GM19452 (cell line): ENCODE measurements around the gene NEDD4L.

Source experiments
- ATAC-seq: cut with Tn5 transposase; IDR thresholded peaks from one replicate; pipeline ENCODE4 v1.9.1; 2021; ENCODE audit not compliant: unreplicated experiment

Gene NEDD4L

DNA sequence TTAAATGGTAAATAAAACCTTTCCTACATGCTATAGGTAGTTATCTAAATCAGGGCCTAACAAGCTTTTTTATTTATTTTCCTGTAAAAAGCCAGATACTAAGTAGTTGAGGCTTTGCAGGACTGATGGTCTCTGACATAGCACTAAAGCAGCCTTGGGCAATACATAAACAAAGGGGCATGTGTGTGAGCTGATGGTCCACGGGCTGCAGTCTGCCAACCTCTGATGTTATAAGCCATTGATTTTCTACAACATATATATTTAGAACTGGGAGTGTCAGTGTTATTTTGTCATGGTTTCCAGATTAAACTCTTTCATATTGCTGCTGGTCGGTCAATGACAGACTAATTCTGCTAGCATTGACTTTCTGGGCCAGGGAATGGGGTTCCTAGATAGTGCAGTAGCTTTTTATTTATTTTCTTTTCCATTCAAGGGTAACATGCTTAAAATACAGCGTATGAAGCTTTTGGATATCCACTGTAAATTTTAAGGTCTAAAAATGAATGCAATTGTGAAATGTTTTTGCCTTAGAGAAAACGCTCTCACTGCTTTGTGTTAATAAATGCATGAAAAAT lies 134.0 kb downstream of the NEDD4L start:
- ATAC-seq, result no peak

DNA sequence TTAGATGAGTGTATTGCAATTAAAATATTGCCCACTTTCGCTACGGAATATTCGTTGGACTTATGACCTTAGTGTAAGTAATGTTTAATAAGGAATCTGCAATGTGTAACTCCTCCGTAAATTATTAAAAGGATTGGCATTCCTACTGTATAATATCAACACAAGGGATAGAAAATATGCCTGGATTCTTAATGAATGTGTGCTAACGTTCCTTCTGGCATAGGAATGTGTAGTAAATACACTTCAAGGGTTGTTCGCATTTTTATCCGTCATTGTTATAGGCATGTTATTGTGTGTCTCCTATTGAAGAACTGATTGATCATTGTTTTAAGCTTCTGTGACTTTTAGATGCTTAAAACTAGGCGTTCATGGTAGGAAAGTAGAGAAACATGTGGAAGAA lies 134.5 kb downstream of the NEDD4L start:
- ATAC-seq, result no peak

DNA sequence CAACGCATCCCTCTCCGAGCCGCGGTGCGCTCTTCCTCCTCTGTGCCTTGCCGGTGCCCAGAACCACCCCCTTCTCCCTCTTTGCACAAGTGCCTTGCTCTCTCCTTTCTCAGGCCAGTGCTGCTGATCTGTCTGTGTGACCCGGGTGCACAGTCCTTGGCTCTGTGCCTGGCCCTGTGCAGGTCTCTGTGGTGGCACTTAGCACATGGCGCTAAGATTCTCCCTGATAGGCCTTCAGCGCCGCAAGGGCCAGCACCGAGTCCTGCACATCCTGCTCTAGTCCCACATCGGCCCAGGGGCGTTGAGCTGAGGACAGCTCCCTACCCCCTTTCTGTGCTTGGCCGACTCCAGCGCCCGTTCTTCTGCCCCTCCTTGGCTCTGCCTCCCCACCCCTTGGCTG lies 136.1 kb downstream of the NEDD4L start:
- no peak for ATAC-seq

DNA sequence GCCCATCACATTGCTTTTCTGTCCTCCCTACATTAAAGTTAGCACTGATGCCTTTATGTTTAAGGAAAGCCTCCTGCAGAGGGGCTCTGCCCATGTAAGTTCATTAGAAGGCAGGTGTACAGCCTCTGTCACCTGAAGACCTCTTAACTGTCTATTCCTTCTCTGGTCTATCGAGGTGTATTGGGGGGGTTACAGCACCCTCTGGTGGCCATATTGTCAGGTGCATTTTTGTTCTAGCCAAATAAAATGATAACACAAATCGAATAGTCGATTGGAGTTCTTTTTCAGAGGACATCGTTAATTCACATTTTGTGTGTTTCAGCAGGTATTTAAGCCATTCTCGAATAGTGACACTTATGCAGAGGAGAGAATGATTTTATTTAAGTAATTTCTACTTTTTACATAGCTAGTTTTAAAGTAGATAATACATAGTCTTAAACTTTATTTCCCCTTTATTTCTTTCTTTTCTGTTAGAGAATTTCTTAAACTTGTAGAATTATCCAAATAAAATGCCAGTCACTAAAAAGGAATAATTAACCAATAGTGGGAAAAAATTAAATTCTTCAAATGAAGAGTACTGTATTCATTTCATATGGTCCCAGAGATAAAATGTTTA lies 136.8 kb downstream of the NEDD4L start:
- ATAC-seq, result no peak

DNA sequence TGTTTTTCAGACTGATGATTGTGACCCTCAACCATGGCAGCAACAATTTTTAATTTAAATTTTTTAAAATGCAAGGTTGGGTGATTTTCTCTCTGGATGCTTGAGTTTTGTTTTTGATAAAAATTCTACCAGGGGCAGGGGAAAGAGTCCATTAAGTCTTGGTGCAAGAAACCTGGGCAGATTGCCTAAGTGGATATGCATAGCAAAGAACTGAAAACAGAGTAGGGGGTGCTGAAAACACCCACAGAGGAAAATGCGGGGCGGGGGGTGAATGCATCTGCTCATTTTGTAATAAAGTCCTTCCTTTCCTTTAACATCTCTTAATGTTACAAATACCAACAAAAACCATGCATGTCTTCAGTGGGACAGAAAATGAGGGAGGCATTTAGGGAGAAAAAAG lies 138.0 kb downstream of the NEDD4L start:
- no peak for ATAC-seq

DNA sequence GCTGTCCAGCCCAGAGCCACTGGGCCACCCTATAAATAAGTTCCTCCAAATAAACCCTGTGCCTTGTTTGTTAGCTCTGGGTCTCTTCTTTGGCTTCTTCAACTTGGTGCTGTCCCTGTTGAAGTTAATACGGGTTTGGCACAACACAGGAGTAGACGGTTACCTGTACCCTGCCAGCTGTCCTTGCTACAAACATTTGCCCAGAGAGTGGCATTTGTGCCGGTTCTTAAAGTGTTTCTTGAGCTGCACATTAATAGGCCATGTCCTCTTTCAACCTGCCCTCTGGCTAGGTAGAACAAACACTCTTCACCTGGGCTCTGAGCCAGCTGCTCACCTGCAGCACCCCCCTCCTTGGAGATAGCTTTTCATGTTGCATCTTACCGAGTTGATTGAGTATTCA lies 139.2 kb downstream of the NEDD4L start:
- ATAC-seq, result no peak

DNA sequence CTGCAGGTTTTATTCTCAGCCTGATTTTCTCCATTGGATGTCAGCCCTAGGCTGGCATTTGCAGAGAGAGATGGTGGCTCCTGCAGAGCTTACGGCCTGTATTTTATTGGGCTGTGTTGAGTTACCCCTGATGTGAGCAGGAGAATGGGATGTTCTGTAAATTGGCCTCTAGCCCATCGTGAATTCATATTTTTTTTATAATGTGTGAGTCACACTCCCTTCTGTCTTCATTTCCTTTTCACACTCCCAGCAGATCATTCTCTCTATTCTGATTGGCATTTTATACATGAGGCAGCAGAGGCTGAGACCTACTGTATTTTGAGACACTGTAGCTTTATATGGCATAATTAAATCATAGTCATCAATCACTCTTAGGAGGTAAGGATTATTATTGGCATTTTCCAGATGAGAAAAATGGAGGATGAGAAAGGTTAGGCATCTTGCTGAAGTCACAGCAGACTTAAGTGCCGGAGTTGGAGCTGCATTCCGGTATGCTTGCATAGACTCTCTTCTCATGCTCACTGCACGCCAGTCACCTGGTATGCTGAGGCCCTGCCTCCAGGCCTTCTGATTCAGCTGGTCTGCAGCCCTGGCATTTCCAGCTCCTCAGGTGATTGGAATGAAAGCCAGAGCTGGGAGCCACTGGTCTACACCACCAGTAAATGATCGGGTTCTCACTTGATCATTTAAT lies 142.4 kb downstream of the NEDD4L start:
- ATAC-seq, result no peak

DNA sequence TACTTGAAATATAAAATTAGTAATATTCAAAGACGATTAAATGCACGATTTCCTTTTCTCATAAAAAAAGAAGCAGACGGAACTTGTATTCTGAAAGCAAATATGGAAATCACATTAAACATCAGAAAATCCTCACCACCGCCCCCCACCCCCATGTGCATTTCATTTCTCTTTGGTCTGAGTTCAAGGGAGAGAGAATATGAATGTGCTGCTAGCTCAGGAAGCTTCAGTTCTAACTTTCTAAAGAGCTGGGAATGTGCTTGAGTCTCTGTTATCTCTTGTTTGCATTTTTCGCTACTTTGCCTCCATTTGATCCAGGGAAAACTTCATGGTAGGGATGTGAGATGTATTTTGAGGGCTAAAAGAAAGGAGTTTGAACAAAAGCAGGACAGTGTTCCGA lies 143.6 kb downstream of the NEDD4L start:
- no peak for ATAC-seq

DNA sequence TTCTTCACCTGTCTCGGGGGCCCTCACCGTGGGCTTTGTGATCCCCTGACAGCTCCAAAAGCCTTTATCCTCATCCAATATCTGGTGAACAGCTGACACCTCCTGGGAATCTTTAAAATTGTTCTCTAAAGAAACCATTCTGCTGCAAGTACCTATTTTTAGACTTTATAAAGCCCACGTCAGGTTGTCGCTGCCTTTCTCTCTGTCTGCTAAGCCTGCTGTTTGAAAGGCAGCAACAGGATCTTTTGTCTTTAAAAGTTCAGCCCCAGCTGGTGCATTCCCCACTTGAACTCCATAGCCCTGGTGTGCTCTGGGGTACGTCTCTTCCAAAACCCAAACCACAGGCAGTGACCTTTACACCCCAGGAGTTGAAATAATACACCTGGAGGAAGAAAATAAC lies 145.0 kb downstream of the NEDD4L start:
- ATAC-seq, result no peak

DNA sequence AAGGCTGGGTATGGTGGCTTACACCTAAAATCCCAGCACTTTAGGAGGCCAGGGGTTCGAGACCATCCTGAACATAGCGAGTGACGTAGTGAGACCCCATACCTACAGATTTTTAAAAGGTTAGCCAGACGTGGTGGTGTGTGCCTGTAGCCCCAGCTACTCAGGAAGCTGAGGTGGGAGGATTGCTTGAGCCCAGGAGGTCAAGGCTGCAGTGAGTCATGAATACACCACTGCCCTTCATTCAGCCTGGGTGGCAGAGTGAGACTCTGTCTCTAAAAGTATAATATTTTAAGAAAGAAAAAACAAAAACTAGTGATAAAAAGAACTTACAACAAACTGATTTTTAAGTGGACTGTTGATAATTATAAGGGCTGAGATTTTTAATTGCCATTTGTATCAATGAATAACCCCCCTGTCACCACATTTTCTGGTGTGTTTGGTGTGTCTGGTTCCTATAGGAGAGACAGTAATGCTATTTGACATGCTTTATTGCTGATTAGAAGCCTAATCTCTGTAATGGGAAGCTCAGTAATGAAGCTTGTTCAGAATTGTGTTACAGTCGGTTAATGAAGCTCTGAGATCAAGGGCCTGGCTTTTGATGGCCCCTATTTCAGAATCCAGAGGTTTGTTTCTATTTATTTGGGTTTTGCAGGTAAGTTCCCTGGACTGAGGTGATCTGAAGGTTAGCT lies 147.0 kb downstream of the NEDD4L start:
- ATAC-seq, result no peak

DNA sequence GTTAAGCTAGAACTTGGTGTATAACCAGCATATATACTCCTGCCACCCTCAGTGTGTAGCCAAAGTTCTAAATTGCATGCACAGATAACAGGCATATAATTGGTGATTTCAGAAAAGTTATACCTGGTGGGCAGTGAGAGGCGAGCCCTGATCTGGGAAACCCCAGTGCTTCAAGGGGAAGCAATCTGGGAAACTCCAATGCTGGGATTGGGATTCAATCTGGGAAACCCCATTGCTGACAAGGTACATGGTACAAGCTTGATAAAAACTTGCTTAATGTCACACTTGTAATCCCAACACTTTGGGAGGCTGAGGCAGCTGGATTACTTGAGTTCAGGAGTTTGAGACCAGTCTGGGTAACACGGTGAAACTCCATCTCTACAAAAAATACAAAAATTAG lies 147.6 kb downstream of the NEDD4L start:
- ATAC-seq, result no peak

DNA sequence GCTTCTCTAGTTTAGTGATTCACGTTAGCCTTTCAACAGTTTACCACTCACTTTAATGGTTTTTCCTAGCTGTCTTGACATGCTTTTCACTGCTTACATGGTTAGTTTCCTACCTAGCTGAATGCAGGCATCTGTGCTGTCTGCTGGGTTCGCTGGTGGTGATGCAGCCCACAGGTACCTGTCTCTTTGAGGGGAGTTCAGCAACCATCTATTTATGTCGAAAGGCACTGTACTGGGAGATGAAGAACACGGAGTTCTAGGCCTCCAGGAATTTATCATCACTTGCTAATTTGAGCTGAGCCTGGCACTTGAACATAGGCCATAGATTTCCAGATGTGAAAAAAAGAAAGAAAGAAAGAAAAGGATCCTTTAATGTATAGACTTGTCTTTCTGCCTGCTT lies 148.5 kb downstream of the NEDD4L start:
- no peak for ATAC-seq

DNA sequence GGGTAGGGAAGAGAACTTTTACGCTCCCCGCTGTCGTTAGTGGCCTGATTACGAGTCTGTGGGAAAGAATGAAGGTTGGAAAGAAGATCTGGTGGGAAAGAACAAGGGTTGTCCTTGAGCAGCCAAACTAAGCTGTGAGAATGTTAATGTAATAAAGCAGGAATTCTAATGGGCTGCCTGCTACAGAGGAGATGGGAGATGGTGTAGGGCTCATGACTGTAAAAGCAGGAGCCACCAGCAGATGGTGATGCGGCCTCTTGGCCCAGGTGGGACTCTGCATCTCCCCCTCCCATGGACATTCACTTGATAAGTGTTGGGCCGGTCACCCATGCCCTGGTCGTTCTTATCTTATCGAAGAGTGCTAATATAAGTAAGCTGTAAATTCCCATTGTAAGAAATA lies 150.0 kb downstream of the NEDD4L start:
- ATAC-seq, result no peak

DNA sequence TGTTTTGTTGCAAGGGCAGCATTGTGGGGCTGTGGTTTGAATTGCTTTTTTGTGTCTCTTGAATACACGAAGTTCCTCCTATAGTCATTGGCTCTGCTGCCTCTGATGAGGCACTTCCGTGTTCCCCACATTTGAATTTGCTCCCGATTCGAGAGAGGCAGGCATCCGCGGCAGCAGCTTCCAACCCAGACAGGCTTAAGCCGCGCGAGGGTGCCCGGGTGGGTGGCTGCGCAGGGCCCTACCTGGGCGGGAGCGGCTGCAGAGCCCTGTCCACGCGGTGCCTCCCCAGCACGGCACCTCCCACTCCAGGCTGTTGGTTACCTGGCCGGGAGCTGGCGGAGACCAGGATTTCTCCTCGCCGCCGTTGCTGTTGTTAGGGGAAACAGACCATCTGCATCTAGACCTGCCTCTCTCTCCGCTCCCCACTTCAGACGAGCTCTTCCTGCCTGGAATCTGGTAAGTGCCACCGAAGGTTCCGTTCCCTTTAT lies 151.3 kb downstream of the NEDD4L start:
- ATAC-seq, result no peak

DNA sequence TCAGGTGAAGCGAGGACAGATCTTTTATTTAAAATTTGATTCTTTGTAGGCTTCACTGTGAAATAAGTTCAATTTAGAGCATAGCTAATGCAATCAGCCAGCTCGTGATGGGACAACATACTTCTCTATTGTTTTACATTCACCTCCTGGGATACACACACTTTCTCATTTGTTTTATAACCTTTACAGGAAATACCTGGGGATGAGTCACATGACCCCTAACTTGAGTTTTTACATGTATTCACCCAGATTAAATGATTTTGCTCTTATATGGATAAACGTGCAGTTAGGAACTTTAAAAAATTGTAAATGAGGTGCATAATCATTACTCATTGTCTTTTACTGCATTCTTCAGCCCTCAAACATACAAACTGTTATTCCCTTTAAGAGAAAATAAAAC lies 152.1 kb downstream of the NEDD4L start:
- no peak for ATAC-seq

DNA sequence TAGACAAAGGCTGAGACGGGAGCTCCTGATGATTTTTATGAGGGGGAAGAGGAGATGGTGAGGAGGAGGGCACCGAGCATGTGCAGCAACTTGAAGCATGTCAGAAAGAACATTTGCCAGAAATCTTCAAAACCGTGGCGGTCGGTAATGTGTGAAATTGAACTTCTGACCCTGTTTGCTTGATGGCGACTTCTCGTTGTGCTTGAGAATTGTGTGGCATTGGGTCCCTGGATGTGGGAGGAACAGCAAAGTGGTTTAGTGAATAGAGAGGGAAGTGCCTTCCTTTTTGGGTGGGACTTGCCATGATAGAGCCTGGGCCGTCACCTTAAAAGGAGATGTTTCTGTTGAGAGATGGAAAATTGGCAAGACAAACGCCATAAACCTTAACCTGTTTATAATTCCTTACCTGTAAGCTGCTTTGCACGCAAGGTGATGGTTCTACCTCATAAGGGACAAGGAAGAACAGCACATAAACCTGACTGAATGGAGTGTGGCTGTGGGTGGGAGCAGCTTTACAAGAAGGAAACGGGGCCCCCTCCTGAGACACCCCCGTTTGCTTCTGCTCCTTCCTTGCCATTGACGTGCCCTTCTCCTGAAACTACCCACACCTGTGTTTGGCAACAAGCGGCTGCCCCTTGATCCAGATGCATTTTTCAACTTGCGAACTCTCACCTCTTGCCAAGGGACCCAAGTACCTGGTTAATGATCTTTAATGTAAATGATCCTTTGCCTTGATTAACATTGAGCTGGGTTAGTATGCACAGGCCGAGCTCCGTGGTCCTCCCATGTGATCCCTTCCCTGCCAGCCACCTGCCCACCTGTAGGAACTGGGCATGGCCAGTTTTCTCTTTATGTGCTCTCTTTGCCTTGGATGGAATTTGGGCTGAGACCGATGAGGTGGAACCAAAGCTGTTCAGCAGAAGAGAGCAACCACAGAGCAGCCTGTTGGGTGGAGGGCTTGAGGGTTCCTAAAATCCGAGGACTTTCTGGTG lies 153.2 kb downstream of the NEDD4L start:
- ATAC-seq, result no peak

DNA sequence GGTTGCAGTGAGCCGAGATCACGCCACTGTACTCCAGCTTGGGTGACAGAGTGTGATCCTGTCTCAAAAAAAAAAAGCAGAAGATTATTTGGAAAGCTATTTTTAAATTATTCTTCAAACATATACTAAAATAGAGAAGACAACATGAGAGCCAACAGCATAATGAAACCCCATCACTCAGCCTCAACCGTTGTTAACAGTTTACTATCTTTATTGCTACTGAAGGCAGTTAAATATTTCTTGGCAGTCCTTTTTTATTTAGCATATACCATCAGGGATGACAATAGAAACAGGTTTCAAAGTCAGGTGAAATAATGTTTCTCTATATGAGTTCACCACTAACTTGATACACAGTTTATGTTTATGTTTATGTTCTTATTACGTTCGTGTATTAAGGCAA lies 157.2 kb downstream of the NEDD4L start:
- no peak for ATAC-seq

DNA sequence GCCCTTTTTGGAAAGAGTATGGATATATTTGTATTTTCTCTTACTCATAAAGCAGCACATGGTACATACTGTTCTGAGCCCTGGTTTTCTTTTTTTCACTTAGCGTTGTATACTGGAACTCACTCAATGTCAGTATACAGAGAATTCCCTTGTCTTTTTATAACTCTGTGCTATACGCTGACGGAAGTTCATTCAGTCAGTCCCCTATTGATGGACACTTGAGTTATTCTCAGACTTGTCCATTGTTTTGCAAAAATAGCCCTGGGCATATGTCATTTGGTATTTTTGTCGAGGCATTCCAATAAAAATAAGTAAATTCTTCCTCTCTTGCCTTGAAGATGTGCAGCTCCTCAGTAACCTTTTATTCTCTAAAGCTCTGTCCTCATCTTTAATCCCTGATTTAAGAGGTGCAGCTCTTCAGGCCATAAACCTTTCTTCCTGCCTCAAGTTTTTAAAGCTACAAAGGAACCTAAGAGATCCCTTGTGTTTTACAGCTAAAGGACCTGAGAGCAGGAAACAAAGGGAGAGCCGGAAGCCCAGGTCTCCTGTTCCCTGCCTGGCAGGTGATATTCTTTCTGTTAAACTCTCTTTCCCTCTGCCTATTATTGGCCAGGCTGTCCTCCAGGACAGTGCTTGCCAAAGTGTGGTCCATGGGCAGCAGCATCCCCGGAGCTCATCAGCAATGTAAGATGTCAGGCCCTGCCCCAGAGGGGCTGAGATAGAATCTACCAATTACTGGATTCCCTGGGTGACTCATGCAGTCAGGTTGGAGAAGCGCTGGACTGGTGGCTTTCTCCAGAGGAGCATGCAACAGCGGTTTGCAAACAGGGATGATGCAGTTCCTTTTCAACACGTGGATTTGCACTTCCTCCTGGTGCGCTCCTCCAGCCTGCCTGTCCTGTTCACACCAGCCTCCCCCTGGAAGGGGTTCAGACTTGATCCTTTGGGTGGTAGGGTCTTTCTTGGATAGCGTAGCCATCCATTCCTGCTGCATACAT lies 158.0 kb downstream of the NEDD4L start:
- ATAC-seq, result no peak

DNA sequence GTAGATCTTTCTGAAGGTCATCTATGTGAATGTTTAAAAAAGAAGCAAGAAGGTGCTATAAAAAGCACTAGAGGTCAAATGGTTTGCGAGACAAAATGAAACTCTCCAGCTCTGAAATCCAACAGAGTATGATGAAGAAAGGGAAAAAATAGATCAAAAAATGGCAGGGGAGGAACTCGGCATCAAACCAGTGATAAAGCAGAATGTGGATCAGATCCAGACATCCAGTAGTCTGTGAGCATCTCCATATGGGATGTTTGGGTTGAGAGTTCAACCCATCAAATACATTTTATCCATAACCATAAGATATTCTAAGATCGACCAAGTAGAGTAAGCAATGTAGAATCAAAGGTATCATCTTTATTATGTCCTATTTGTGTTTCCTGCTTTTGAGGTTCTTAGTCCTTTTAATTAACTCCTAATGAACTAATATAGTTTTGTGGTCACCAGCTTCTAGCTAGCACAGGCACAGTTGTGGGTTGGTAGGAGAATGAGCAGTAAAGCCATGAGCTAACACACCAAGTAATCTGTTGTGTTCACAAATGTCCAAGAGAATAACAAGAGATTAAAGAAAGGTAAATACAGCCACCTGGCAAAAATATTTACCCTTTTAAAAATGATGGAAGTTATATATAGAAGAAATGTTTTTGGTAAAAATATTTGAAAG lies 160.9 kb downstream of the NEDD4L start:
- no peak for ATAC-seq
